ENCODE data around the gene NIM1K.
"Not testable (repeated sequence)": the region's sequence is repeated elsewhere in the genome, so short reads cannot be mapped to it uniquely, and the experiment has no call there.

NIM1K gene

DNA sequence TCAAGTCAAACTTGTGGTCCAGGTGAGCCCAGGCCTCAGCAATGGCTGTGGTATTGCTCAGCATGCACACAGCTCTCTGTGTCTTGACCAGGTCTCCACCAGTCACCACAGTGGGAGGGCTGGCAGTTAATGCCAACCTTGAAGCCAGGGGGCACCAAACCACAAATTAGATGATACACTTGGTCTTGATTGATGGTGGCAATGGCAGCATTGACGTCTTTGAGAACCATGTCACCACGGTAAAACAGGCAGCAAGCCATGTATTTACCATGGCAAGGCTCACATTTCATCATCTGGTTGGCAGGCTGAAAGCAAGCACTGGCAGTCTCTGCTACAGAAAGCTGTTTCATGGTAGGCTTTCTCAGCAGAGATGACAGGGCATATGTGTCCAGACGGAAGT, 40.0 kb downstream of the NIM1K start:
- DNase-seq = peak in 1 of 2 donors; percentile 8

DNA sequence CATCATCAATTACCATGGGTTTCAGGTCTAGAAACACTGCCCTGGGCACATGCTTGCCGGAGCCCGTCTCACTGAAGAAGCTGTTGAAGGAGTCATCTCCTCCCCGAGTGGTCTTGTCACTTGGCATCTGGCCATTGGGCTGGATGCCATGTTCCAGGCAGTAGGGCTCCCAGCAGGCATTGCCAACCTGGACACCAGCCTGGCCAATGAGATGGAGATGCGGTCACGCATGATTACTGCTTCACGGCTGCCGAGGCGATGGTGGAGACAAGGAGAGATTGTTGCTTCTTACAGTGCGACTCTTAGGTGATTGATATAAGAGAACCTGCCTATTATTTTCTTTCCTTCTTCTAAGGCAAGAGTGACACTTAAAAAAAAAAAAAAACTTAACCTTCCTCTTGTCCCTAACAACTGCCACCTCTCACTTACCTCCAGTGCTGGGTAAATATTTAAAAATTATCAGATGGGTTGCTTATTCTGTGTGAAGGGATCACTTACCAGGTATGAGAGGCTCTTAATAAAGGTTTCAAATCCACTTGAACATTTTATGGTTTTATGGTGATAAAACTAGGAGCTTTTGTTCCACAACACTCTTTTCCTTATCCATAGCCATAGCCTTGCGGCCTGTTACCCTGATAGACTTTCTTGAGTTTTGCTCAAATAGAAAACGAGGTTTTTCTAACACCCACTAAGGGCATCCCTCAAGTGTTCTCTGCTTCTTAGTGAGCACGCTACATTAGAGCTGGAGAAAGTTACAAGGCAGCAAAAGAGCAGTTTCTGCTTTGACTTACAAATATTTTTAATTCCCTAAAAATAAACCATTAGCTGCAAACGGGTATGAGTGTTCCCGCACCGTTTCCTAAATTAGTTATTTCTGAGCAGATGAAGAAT, 41.2 kb downstream of the NIM1K start:
- no peak for DNase-seq

DNA sequence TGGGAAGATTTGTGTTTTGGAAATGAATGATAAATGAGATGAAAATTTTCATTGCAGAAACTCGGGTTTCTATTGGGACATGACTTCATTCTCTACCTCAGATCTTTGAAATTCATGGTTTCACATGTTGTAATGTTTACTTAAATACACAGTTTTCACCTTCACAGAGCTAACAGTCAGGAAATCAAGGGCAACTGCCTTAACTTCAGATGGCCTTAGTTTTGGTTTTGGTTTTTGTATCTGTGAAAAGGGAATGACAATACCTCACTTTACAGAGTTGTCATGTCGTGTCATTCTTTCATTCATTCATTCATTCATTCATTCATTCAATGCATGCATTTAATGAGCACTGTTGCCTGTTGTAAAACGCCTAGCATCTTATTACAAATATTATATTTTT, 41.9 kb downstream of the NIM1K start:
- no peak for DNase-seq

DNA sequence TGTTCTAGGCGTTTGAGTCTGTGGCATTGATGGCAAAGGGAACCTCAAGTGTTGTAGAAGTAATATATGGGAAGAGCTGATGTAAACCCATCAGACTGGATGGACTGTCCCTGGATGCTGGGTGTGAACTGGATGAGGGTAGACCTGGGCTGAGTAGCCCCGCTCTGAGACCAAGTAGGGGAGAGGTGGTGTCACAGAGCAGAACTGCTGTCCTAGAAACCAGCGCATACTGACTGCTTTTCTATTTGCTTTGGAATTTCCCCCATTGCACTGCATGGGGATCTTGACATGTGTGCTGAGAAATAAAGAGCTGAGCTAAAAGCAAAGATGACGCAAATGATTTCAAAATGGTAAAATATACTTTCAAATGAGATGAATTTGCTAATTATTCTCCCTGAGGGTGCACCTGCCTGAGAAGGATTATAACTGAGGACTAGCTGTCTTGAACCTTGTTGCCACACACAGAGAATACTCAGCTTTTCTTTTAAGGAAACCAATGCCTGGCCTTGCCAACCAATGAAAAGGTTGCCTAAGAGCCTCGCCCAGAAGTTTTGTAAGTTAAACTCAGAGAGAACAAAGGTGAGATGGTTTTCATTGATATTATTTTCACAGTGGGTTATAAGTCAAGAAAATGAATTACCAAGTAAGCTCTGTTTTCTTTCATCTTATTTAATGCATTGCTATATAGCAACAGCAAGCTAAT, 44.8 kb downstream of the NIM1K start:
- no peak for DNase-seq

DNA sequence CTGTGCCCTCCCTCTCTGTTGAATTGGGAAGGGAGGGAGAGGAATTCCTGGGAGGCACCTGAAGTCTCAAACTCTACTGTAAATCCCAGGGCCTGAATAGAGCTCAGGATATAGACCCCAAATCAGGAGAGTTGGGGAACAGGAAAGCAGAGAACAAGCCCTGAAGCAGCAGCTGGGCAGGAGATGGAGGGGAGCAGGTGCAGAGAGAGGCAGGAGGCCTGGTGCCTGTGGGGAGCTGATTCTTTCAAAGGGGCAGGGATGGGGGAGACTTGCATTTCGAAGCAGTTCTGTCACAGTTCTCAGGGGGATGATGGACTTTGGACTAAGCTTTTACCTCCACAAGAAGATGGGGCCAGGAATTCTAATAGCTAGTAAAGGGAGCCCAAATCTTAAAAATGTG, 50.2 kb downstream of the NIM1K start:
- no peak for DNase-seq

DNA sequence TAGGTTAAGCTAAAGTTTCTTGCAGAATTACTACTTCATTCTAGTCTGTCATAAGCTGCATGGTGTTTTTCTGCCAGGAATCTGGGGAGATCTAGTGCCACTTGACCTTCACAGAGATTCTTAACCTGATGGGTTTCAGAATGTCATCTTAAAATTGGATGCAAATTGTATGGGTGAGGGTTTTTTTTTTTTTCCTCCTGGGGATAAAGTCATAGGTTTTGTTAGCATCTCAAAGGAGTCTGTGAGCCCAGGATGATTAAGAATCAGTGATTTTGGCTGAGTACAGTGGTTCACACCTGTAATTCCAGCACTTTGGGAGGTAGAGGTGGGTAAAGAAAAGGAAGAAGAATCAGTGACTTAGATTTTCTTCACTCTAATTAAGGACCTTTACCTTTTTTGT, 51.2 kb downstream of the NIM1K start:
- no peak for DNase-seq

DNA sequence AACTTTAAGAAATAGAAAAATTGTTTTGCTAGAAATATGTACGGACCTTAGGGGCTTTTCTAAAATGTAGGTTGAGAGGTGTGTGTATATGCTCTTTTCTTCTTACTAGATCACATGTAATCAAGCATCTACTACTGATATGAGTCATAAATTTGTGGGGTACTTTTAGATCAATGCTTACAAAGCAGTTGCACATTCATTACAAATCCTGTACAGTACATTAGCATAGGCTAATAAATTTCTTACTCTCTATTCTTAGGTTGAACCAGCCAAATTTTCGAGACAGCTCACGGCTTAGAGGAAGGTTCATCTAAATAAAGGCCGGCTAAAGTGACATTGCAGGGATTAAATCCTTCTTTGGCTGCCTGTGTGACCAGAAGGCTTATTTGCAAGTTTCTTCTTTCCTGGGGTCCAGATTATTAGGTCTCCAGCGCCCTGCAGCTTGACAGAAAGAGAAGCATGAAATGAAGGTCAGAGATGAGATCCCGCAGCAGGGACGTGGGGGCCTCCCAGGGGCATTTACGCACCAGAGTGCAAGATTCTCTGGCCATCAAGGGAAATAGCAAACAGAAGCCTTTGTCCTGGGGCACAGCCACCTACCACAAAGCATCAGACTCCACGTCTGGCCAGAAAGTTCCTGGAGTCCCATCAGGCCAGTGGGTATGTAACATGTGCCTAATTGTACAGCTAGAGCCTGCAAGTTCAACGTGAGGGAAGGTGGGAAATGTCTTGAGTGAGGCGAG, 53.0 kb downstream of the NIM1K start:
- DNase-seq = no peak

DNA sequence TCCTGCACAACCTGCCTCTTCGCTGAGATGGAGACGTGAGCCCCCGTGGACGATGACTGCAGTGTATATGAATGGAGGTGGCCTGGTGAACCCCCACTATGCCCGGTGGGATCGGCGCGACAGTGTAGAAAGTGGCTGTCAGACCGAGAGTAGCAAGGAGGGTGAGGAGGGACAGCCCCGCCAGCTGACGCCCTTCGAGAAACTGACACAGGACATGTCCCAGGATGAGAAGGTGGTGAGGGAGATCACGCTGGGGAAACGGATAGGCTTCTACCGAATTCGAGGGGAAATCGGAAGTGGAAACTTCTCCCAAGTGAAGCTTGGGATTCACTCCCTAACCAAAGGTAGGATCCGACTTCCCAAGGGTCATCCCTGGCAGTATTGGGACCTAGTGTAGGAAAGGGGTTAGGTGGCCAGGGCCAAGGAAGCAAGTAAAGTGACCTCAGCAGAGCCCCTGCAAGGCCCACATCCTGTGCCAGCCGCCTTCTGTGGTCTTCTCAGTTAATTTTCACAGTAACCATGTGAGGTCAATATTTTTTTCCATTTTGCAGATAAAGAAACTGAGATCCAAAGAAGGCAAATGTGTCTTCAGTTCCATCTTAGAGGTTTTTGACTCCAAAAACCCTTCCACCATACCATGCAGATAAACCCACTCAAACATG, 53.8 kb downstream of the NIM1K start:
- no peak for DNase-seq

DNA sequence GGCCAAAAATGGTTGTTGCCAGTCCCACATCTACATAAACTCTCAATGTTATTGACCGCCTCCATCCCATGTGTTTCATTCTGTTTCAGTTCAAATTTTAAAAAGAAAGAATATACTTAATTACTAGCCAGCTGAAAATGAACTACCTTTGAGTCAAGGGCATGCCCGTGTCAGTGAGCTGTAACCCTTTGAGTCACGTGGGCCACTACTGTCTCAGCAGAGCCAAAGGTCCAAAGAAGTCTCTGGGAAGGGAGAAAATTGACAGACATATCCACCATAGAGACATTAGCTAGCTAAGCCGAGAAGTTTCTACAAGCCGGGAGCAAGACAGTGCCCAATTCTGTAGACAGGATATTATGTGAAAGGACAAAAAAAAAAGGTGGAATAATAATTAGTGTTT, 59.7 kb downstream of the NIM1K start:
- DNase-seq = no peak

DNA sequence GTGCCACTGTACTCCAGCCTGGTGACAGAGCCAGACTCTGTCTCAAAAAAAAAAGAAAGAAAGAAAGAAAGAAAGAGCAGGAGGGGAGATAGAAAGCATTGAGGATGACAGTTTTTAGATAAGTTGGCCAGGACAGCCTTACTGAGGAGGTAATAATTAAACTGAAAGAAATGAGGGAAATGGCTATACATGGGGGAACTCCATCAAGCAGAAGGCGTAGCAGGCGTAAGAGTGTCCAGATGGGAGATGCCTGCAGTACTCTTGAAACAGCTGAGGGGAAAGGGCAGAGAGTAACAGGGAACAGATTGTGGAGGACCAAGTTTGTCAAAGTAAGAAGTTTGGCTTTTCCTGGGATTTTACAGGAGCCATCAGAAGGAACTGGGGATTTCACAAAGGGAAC, 63.7 kb downstream of the NIM1K start:
- no peak for DNase-seq

DNA sequence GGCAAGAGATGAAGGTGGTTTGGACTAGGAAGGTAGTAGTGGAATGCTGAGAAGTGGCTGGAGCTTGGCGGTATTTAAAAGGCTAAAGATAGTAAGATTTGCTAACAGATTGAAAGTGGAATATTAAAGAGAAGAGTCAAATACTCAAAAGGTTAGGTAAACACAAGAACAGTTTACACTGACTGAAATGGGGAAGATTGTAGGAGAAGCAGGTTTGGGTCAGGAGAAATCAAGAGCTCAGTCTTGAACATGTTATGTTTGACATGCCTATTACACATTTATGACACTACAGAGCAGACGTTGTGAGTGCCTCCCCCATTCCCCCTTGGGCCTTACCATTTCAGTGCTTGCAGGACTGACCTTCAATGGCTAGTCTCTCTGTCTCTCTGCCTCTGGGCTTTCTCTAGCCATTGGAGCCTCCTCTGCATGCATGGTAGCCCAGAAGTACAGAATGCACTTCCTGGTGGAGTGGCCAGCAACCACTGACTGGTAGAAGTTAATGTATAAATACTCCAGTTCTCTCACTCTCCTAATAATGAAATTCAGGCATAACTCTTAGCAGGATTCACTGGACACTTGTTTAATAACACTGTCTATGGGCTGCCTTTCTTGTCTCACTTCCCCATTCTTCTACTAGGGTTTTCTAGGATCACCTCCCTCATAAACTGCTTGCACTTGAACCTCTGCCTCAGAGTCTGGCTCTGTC, 64.4 kb downstream of the NIM1K start:
- DNase-seq = no peak

DNA sequence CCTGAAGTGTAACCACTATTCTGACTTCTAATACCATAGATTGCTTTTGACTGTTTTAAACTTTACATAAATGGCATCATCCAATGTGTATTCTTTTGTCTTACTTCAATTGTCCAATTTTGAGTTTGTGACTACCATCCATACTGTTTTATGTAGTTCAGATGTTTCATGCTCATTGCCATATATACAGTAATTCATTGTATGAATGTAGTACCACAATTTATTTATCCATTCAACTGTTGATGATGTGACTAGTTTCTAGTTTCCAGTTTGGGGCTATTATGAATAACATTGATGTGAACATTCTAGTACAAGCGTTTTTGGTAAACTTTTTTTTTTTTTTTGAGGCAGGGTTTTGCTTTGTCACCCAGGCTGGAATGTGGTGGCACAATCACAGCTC, 66.1 kb downstream of the NIM1K start:
- no peak for DNase-seq

DNA sequence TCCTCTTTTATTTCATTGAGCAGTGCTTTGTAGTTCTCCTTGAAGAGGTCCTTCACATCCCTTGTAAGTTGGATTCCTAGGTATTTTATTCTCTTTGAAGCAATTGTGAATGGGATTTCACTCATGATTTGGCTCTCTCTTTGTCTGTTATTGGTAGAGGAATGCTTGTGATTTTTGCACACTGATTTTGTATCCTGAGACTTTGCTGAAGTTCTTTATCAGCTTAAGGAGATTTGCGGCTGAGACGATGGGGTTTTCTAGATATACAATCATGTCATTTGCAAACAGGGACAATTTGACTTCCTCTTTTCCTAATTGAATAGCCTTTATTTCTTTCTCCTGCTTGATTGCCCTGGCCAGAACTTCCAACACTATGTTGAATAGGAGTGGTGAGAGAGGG, 70.2 kb downstream of the NIM1K start:
- DNase-seq = not testable (repeated sequence)

DNA sequence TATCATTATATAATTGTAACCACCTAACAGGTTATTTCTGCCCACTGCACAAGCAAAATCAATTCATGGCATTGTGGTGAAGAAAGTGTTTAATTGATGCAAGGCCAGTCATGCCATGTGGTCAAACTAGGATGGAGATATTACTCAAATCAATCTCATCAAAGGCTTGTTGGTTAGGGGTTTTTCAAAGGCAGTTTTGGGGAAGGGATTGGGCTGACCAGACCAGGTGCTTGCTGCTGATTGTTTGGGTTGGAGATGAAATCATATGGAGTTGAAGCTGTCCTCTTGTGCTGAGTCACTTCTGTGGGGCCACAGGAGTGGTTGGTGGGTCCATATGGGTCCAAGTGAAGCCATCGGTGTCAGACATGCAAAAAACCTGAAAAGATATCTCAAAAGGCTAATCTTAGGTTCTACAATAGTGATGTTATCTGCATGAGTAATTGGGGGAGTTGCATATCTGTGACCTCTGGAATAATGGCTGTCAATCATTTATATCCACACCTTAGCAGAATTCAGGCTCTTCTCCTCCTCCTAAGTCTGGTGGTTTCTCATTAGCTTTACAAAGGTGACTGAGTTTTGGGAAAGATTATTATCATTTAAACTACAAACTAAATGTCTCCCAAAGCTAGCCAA, 76.3 kb downstream of the NIM1K start:
- no peak for DNase-seq

DNA sequence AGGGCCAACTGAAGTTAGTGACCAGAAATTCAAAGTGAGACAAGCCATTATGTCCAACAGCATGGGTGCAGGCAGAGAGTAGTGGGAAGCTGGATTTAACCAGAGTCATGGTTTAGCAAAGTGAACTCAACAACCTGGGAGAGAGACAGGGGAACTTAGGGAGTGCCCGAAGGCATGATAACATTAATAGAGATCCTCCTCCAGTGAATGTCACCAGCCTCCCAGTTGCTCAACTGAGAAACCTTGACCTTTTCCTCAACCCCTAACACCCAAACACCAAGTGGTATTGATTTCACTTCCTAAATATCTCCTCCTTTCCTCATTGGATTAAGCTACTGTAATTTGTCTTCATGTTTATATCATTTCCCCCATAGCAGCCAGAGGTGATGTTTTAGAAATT, 78.6 kb downstream of the NIM1K start:
- DNase-seq = no peak

DNA sequence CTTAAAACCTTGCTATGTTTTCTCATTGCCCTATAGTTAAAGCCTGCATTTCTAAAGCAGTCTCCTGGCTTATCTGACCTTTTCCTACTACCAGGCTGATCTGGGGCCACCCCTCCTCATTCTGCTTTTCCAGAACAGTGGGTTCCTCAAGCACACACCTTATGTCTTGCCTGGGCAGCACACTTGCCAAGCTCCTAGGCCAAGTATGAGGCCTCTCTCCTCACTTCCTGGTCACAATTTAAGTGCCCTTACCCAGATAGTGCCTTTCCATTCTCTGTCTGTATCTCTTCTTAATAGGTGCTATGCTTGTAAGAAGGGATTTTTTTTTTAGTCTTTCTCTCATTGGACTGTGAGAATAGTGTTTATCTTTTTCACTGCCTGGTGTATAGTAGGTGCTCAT, 81.5 kb downstream of the NIM1K start:
- no peak for DNase-seq

DNA sequence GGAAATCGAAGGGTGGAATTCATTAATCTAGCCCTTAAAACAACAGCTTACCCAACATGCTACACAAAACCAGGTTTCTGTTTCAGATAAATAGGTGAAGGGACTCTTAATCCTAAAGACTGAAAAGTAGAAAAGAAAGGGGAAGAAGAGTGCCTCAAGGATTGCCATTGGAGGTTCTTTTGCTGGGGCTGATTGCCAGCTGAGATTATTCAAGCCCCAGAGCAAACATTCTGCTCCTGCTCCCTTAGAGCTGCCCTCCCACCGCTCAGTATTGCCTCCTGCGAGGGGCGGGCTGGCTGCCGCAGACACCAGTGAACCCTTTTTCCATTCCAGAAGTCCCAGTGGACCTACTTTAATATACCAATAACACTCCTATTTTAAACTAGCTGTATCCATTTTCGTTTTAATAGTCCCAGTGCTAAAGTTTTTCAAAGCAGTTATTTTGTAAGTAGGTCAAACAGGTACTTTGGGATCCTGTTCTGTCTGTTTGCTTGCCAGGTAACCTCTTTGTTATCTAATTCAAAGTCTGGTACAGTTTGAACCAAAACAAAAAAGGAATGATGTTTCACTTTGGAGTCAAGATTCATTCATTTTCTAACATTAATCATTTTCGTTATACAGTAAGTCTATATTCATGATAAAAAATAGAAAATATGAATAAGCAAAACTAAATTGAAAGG, 82.5 kb downstream of the NIM1K start:
- DNase-seq = no peak

DNA sequence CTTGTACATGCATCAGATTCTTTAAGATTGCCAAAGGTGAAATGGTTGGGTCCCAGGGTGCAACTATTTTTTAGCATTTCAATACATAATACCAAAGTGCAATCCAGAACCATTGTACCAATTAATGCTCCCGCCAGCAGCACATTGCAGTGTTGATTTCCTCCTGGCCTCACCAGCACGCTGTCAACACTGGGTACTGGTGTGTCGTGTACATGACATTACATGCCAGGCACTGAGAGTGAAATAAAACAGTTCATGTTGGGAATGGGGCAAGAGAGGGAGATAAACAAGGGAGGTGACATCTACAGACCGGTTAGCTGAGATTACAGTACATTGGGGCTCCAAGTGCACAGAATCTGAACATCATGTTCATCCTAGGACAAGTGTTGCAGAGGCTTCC, 83.4 kb downstream of the NIM1K start:
- DNase-seq = no peak

DNA sequence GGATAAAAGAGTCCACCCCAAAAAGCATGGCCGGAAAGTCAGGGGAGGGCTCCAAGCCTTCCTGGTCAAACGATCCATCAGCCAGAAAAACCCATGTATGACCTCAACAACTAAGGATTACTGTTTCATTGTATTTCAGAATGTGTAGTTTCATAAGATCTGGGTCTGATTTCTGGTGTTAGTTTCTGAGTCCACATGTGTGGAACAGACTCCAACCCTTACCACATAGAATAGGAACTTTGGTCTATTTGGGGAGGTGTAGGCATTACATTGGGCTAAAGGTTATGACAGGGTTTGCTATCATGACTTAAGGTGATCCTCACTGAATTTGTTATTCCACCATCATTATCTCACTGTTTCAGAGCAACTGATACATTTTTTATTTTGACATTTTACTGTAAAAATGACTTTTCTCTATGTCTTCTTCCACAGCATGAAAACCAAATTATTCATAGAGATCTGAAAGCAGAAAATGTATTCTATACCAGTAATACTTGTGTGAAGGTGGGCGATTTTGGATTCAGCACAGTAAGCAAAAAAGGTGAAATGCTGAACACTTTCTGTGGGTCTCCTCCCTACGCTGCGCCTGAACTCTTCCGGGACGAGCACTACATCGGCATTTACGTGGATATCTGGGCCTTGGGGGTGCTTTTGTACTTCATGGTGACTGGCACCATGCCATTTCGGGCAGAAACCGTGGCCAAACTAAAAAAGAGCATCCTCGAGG, 87.7 kb downstream of the NIM1K start:
- no peak for DNase-seq

DNA sequence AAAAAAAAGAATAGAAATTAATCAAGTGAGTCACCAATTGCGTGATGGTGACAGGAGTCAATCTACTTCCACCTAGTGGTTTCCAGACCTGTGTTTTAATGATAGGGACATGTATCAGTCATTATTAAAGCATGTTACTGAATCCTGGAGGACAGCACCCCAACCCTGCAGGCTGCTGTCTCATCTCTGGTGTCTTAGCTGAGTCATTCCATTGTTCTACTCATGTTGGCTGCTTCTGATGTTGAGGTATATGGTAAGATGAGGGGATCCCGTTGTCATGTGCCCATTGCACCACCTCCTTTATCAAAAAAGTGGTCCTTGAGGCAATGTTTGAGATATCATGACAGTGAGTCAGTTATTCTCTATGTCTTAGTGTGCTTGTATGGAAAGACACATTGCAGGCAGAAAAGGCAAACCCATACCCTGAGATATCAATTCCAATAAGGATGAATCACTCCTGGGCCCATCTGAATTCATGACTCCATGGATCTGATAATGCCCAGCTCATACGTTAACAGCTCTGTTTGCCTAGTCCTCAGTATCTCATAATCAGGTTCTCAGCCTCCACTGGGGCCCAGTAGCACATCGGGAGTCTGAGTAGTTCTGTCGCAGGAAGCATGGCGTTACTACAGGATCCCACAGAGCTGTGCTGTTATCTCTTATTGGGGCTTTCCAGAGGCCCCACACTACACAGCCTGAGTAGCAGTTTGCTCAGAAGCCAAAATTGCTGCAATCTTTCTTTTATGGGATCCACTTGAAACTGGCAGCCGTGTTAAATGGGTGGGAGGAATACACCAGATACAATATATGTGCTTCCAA, 90.0 kb downstream of the NIM1K start:
- no peak for DNase-seq

Data from stimulated activated CD4-positive, alpha-beta T cell treated with anti-CD3 and anti-CD28 coated beads, Interleukin-2, amount 100 ng/mL, for 48 hours (primary cell).